ENCODE results near the gene CYSLTR2.

GRCh38 chr13:48661107-48661506, 7.4 kb downstream of the CYSLTR2 start:
- TF ChIP-seq EZH2phosphoT487 (IDR thresholded peaks at IDR 0.05; ENCODE audit: insufficient read depth, low read depth) (no peak), EZH2 (IDR thresholded peaks at IDR 0.05; ENCODE audit: insufficient read depth, poor library complexity, severe bottlenecking) (no peak)
